ENCODE measurements around the gene MDM1.

MDM1 gene

DNA sequence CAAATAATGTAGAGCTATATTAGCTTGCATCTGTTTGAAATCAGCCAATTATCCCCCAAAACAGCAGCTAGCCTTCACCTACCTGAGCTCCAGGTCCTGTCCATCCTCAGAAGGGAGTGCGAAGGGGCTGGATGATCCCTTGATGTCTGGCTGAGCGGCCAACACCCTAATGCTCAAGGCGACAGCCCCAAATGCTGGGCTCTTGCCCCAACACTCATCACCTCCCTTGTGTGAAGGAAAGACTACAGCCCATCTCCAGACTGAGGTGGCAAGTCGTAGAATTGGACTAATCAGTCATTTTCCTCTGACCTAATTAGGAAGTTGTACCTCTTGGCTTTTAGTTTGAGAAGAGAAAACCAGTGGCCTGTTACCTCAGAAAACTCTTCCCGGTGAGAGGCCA is 16.3 kb upstream of the MDM1 start:
- no peak for DNase-seq
- no peak for TF ChIP-seq POLR2A (IDR thresholded peaks at IDR 0.05; ENCODE audit: low read length)
- TF ChIP-seq GATA1 (IDR thresholded peaks at IDR 0.05; ENCODE audit: low read depth, low read length) = no peak

DNA sequence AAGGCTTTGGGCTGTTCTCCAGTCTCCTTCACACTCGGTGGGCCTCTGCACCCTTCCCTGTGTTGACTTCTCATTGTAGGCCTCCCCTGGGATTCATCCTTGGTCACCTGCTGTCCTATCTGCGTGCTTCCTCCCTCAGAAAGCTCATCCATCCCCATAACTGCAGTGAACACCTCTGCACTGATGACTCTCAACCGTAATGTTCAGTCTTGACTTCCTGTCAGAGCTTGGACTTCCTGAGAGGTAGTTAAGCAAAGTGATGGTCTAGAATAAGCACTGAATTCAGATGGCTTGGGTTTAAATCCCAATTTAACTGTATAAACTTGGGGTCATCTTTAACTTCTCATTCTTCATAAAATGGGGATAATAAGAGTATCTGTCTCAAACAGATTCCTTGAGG is 13.6 kb upstream of the MDM1 start:
- TF ChIP-seq POLR2A (IDR thresholded peaks at IDR 0.05; ENCODE audit: low read length) = no peak
- no peak for TF ChIP-seq GATA1 (IDR thresholded peaks at IDR 0.05; ENCODE audit: low read depth, low read length)
- DNase-seq = no peak

DNA sequence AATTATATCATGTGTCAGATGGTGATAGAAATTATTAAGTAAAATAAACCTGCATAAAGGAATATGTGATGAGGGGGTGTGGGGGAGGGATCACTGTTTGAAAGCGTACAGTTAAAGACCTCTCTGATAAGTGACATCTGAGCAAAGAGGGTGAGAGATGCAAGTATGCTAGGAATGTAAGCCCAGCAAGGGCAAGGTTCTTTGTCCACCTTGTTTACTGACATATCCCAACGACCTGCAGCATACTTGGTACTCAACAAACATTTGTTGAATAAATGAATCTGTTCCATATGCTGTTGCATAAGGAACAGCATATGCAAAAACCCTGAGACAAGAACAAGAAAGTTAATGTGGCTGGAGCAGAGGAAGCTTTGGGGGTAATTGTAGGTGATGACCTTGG is 12.0 kb upstream of the MDM1 start:
- TF ChIP-seq POLR2A (IDR thresholded peaks at IDR 0.05; ENCODE audit: low read length) (no peak), GATA1 (IDR thresholded peaks at IDR 0.05; ENCODE audit: low read depth, low read length) (no peak)

DNA sequence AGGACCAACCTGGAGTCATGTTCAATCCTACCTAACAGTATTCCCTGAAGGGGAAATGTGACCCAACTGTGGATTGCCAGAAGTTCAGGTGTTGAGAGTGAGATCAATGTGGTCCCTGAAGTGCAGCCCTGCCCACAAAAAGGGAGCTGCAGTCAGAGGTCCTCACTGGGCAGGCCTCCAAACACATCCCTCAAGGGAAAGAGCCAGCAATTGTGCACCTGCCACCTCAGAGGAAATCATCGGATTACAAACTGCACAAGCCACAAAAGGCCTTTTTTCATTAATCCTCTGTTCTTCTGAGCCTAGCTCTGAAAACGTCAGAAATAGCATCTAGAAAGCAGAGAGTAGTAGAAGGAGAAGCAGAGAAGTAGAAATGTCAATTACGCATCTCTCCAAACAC is 10.8 kb upstream of the MDM1 start:
- no peak for DNase-seq

More for the DNA sequence above, 12.0 kb upstream of the MDM1 start:
- DNase-seq = no peak

DNA sequence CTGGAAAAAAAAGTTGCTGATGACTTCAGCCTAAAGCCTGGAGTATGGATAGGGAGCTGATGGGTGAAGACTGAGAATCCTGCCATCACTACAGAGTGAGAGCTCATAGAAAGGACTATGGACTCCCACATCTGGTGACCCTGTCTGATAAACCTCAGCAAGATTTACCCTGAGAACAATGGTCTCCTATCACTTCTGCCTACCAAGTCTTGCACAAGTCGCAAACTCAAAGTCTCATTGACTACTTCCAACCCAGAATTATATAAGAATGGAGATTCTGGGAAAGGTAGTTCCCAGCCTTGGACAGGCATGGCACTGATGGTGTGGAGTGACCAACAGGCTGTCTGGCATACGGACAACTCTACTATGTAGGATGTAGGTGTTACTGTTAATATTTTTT is 9.7 kb upstream of the MDM1 start:
- DNase-seq = no peak

More for the DNA sequence above, 10.8 kb upstream of the MDM1 start:
- no peak for TF ChIP-seq GATA1 (IDR thresholded peaks at IDR 0.05; ENCODE audit: low read depth, low read length)
- TF ChIP-seq POLR2A (IDR thresholded peaks at IDR 0.05; ENCODE audit: low read length) = no peak

DNA sequence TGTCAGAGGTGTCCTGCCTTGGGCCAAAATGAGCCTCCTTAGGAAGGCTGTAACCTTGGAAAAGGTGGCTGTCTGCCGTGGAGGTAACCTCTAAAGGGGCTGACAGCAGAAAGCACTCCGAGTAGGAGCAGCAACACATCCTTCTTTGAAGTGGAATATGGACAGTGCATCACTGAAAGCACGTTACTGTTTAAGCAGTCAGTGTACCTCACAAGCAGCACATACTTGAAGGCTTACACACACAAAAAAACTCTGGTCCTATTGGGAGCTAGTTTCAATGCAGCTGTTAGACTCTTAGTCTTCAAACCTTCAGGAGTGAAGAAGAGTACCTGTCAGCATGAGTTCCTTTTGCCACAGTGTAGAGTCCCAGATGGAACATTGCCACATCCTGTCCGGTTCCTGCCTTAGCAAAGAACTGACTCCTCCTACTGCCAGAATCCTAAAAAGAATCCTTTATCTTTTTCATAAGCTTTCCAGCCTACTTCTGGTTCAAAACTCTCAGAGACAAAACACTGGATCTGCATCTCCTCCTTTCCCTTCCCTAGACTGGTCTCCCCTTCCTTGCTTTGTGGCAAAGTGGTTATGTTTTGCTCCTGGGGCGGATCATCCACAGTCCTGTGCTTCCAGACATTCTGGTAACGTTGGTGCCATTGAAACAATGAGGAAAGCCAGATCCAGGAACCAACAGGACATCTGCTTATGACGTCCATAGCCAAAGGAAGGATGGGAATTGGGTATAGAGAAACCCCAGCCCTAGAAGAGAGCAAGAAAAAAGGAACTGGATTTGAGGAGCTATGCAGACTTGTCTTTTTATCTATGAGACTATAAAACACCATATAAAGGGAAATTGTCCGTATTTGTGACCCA is 8.5 kb upstream of the MDM1 start:
- TF ChIP-seq GATA1 (IDR thresholded peaks at IDR 0.05; ENCODE audit: low read depth, low read length) (no peak), POLR2A (IDR thresholded peaks at IDR 0.05; ENCODE audit: low read length) (no peak)
- DNase-seq = no peak

More for the DNA sequence above, 9.7 kb upstream of the MDM1 start:
- TF ChIP-seq POLR2A (IDR thresholded peaks at IDR 0.05; ENCODE audit: low read length) (no peak), GATA1 (IDR thresholded peaks at IDR 0.05; ENCODE audit: low read depth, low read length) (no peak)

DNA sequence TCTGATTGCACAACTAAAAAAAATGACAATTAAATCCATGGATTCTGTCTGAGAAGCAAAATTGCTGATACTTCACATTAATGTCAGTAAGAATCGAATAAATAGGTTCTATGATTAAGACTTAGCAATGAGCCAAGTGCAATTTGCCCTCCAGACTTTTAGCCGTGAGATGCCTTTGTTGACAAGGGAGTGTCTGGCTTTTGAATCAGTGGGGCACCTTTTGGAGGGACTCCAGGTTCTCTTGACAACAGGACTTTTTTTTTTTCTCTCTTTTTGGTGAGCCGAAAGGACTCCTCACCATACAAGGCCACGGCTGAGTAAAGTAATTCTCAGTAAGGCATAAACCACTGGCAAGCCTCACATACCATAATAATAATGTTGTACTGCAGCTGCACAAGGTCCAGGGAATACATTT is 4.7 kb upstream of the MDM1 start:
- no peak for TF ChIP-seq POLR2A (IDR thresholded peaks at IDR 0.05; ENCODE audit: low read length)
- no peak for TF ChIP-seq GATA1 (IDR thresholded peaks at IDR 0.05; ENCODE audit: low read depth, low read length)
- no peak for DNase-seq

DNA sequence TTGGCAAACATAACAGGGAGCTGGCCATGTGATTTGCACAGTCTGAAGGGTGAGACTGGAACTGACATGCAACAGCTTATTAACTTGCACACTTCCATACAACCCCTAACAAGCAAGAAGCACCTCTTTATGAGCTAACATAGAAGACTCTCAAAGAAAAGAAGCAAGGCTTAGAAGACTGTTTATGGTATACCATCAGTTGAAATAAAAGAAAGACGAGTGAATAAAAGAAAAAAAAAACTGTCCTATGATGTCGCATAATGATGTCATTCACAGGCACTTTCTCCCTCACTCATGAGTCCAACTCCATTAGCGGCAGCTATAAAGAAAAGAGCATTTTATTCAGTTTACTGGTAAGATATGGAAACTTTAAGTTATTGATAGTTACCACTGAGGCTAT is 3.3 kb upstream of the MDM1 start:
- TF ChIP-seq GATA1 (IDR thresholded peaks at IDR 0.05; ENCODE audit: low read depth, low read length) = no peak
- TF ChIP-seq POLR2A (IDR thresholded peaks at IDR 0.05; ENCODE audit: low read length) = no peak
- no peak for DNase-seq

DNA sequence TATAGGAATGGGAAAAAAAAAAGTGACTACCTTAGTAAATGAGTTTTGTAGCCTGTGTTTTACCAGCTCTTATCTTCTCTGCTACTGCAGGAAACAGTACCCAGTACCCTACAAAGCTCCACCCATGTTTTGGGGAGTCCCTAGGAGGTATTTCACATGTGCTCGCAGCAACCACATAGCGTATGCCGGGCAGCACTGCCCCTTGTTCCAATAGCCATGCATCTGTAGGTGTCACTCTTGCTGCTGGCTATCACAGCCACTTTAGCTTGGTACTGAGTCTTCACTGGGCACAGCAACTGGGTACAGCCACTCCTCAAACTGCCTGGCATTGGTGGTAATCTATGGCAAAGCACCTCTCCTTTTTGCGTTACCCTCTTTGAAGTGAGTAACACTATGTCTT is 2.0 kb upstream of the MDM1 start:
- peak; percentile 24 to 34 for DNase-seq
- TF ChIP-seq GATA1 (IDR thresholded peaks at IDR 0.05; ENCODE audit: low read depth, low read length) (no peak), POLR2A (IDR thresholded peaks at IDR 0.05; ENCODE audit: low read length) (no peak)

DNA sequence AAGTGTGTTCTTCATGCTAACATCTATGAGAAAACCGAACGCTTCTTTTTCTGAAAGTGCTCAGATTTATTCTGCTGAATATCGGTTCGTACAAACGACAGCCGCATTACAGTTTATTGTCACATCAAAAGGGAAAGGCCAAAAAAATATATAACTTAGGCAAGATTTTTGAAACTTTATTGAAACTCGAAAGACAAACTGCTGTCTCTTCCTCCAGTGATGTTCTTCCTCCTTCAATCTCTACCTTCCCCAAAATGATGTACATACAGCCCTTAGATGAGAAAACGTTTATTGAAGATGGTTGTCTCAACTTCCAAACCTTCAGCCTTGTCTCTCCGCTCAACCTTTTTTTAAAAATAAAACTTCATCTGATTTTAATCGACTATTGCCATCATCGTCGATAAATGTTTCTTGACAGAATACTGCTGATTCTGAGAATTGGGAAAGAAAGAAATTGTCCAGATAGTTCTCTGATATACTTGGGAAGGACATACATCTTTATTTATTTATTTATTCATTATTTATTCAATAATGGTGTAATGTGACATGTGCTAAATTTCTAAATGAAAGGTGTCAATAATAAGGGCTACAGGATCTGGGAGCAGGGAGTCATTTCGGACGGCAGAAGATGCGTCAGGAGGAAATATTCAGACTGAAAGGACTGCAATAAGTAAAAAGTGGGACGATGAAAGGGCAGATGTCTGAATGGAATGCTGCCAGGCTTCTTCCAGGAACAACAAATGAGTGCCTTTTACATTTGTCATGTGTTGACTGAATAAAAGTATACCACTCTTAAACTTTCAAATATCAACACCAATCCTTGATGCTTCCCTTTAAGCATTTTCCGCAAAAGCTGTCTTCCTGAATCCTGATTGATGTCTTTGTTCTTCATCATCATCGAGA is 817 bp upstream of the MDM1 start:
- no peak for DNase-seq
- peak; percentile 39 for TF ChIP-seq POLR2A (IDR thresholded peaks at IDR 0.05; ENCODE audit: low read length)
- no peak for TF ChIP-seq GATA1 (IDR thresholded peaks at IDR 0.05; ENCODE audit: low read depth, low read length)

DNA sequence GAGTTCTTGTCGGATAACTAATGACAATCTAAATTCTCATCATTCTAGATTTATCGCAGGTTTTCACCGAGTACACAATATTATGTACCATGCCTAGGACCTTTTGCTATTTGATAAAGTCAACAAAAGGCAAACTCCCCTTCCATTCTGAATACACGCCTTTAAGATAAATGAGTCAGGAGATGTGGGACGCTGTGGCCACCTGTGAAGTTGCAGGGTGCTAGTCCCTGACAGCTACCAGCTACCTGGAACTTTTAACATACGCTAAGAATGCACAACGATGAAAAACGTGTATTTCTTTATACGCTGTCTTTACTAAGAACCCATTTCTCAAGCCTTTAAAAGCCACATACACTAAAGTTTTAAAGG is 678 bp downstream of the MDM1 start:
- DNase-seq = peak; percentile 46 to 51

DNA sequence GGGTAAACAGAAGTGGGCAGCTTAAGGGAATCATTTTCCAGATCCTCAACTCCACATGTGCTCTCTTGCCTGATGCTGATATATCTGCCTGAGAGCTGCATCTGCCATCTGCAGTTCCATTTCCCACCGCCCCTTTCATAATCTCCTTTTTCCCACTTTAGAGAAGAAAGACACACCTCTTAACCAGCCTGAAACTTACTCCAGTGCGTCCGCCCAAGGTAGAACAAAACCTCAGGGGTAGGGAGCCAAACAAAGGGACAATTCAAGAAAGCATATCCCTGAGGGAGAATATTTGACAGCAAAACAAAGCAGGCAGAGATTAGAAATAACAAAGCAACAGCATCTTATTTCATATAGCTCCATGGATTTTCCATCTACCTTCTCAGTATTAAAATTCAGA is 4.3 kb downstream of the MDM1 start:
- no peak for TF ChIP-seq POLR2A (IDR thresholded peaks at IDR 0.05; ENCODE audit: low read length)
- TF ChIP-seq GATA1 (IDR thresholded peaks at IDR 0.05; ENCODE audit: low read depth, low read length) = no peak
- no peak for DNase-seq

More for the DNA sequence above, 678 bp downstream of the MDM1 start:
- TF ChIP-seq GATA1 (IDR thresholded peaks at IDR 0.05; ENCODE audit: low read depth, low read length) (no peak), POLR2A (IDR thresholded peaks at IDR 0.05; ENCODE audit: low read length) (no peak)

DNA sequence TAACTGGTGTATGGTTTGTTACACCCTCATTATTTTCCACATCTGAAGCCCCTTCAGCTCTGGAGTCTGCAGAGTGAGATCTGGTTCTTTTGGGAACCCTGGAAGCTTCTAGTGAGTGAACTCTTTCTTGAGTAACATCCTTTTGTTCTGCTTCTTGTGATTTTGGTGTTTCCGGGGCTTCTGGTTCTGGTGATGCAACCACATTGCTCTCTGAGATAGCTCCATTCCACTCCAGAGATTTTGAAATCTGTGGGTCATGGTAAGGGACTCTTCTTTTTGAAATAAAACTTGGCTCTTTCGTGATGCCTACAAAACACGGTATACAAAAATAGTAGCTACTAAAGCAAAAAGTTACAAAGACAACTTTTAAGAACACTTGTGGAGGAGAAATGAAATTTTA is 5.4 kb downstream of the MDM1 start:
- TF ChIP-seq POLR2A (IDR thresholded peaks at IDR 0.05; ENCODE audit: low read length) (no peak), GATA1 (IDR thresholded peaks at IDR 0.05; ENCODE audit: low read depth, low read length) (no peak)
- no peak for DNase-seq

DNA sequence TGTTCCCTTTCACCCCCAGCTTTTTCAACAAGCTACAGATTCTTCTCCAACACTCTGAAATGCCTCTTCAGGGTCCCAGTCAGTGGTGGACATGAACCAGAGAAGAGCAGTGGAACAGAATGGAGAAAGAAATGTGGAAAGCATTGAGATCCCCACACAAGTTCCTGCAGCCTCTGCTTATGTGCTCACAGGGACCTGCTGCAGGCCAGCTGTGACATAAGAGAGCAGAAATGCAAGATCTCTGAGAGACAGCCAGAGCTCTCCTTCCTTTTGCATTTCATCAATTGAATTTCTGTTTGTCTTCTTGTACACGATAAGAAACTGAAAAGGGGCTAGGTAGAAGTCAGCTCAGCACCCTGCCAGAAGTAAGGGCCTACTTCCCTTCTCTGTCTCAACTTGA is 6.2 kb downstream of the MDM1 start:
- no peak for TF ChIP-seq POLR2A (IDR thresholded peaks at IDR 0.05; ENCODE audit: low read length)
- TF ChIP-seq GATA1 (IDR thresholded peaks at IDR 0.05; ENCODE audit: low read depth, low read length) = no peak
- no peak for DNase-seq
